Activated T-cell treated with anti-CD3 and anti-CD28 coated beads for 4 hours (primary cell): Measurements from ENCODE around the gene MRPL2.
"Not testable (repeated sequence)": the region's sequence is repeated elsewhere in the genome, so short reads cannot be mapped to it uniquely, and the experiment has no call there.

Experiments used
- DNase-seq: peaks from one replicate; pipeline ENCODE4 v3.0.0-alpha.2; 2020

MRPL2 gene

DNA sequence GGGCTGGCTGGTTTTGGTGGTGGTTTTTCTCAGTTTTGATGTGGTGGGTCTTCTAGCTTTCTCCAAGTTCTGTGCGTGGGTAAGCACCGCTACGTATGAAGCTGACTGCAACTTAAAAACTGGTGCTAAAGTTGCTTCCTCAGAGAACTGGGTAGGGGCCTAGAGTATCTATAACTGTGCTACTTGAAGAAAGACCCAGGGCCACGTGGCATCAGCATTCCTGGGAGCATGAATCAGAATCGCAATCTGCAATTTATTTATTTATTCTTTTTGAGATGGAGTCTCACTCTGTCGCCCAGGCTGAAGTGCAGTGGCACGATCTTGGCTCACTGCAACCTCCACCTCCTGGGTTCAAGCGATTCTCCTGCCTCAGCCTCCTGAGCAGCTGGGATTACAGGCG lies 22.7 kb upstream of the MRPL2 start:
- not testable (repeated sequence) for DNase-seq

DNA sequence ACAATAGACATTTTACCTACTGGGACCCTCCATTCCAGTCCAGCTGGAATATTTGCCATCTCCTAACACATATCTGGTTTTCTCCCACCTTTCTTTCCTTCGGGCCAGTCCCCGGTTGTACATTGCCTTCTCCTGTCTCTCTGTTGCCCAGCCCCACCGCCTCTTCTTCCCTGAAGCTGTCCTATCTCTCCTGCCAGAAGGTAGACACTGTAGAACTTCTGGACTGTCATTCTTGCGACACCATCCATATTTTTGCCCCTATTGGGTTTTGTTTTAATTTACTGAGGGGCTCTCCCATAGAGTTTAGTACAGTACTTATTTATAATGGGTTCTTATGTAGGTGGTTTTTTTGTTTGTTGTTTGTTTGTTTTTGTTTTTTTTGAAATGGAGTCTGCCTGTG lies 21.8 kb upstream of the MRPL2 start:
- DNase-seq = no peak

DNA sequence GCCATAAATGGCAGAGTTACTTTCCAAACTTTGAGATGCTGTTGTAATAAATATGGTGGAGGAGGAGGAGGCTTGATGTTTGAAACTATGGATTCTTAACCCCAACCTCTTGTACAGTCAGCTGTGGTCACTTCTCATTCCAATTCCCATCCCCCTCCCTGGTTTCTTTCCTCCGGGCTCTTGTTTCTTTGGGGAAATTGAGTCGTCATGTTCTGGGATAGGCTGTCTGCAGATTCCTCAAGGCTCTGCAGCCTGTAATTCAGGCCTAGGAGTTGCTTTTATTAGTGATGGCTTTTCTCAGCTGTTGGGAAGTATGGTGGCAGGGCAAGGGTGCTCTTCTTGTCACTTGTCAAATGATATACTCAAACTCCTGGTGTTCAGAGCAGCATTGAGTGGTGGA lies 19.5 kb upstream of the MRPL2 start:
- no peak for DNase-seq

DNA sequence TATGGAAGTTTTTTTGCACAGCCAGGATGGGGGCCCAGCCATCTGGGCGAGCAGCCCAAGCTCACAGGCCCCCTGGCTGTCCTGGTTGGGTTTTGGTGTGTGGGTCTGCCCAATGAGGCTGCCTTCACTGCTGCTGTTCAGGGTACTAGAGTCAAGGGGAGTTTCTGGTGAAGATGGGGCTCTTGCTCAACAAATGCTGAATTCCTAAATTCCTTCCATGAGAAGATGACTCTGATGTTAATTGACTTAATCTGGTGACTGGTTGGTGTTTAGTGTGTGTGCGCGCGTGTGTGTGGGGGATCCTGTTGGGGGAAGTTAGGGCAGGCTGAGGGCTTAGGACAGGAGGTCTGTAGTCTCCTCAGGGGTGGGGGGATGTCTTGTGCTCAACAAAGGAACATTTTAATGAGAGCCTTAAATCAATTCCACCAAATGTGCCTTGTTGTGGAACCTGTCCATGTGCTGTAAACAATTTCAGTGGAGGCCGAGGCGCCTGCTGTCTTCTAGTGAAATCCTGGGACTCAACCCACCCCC lies 18.8 kb upstream of the MRPL2 start:
- no peak for DNase-seq

DNA sequence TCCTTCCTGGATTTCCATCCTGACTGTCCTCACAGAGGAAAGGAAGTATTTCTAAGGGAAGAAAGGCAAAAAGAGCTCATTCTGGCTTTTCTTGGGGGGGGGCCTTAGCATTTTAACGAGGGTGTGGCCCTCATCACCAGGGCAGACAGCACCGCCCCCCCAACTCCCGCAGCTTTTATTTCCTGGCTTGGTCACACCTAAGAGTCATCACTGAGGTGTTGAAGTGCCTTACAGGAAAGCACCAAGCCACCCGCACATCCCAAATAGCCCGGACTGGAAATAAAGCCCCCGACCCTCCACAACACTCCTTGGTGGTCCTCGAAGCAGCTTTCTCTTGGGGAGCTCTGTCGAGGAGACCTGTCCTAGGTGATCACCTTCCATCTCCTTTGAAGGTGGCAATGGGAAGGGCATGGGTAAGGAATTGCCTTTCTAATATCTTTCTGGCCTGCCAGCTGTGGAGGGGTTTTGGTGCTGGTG lies 18.1 kb upstream of the MRPL2 start:
- no peak for DNase-seq

DNA sequence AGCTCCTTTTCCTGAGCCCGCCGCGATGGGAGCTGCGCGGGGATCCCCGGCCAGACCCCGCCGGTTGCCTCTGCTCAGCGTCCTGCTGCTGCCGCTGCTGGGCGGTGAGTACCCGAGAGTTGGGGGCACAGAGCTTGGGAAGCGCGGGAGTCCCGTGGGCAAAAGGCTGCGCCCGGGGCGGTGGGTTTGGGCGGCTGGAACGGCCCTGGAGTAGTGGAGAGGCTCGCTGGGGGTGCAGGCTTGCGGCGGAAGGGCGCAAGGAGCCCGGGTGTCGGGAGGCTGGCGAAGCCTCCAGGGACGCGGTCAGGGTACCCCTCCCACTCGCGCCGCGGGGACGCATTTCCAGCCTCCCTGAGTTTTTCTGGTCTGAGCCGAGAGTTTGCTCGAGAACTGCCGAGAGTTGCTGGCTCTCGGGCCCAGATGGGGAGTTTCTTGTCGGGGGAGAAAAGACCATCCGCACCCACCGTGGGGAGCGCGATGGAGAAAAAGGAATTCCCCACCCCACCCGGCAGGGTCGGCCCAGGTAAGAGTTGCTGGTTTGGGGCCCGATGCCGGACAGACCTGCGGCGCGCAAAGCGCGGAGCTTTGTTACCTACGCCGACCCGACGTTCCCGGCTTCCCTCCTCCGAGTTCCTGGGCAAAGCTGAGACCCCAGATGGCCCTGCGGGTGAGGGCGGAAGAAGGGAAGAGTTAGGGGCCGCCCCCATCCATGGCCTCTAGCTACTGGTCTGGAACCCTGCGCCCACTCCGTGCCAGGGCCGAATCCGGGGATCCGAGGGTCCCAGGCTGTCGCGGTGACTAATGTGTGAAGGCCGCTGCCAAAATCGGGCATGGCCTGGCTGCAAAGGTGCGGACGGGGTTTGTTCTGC lies 17.5 kb upstream of the MRPL2 start:
- no peak for DNase-seq

DNA sequence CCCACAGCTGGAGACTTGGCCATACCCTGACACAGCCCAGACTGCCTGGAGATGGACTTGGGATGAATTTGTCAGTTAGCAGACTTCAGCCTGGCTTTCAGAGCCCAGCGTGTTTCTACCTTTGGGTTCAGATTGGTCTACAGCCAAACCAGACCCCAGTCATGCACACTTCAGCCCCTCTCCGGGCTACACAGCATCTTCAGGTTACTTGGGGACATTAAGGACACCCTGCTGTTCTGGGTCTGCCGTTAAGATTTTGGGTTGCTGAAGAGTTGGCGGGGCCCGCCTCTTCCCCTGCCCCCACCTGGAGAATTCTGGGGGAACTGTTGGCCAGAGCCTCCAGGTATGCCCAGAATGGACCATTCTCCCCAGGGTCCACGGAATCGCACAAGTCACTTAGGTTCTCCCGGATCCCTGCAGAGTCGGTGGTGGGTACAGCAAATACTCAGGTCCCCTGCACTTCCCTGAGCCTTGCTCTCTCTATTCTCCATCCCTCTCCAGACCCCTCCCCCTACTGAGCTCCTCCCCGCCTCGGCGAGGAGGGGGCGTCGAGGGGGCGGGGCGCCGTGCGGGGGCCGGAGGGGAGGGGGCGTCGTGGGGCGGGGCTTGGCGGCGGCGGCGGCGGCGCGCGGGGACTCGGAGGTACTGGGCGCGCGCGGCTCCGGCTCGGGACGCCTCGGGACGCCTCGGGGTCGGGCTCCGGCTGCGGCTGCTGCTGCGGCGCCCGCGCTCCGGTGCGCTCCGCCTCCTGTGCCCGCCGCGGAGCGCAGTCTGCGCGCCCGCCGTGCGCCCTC lies 16.6 kb upstream of the MRPL2 start, which contains the start of gene PTK7:
Gene PTK7, plus strand, starts transcription at position 645 of the 794 bp plus-strand sequence. CDS start 175 bp downstream, outside the sequence.
- DNase-seq = no peak

DNA sequence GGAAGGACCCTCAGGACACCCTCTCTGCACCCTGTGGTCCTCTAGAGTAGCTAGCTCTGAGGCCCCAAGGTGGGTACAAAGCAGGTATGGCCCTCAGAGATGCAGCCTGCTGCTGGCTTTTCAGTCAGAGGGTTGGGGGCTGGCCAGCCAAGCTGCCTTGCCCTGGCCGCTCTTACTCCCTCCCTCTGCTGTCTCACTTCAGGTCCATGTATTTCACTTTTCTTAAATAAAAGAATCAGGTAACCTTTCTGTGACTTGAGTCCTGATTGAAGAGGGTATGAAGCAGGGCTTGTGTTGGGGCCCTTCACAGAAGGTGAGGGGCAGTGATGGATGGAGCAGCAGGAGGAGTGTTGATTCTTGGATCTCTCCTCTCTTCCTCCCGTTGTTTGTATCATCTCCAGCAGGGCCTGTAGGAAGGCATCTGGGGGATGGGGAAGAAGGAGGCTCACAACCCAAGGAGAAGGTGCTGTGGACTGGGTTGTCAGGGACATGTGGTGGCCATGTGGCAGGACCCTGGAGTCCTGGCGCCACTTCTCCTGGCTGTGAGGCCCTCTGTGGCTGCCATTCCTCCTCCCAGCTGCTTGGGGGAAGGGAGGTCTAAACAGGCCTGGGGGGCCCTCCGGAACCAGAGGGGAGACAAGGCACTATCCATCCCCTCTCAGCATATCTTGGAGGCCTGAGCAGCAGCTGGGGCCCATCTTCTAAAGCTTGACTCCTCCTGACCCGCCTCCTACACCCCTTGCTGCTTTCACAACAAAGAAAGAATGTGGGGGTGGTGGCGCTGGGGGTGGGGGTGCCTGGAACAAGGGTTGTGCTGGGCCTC lies 15.8 kb upstream of the MRPL2 start:
- DNase-seq = no peak

DNA sequence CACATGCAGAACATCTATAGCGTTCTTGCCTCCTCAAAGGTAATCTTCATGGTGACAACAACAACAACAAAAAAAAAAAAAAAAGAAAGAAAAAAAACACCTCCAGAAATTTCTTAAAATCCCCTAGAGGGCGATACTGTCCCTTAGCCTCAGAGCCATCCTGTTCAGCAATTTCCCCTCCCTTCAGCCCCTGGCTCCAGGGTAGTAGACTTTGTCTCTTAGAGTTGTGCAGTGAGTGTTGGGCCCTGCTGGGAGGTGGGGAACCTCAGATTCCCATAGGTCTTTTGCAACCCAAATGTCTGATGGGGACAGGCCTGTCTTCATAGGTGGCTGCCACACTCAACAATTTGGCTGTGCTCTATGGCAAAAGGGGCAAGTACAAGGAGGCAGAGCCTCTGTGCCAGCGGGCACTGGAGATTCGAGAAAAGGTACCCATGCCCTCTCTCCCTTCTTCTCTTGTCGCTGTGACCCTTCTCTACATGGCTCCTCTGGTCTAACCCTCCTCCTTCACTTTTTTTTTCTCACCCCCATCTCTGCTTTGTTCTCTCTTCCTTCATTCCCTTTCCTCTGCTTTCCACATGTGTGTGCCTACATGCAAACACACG lies 10.9 kb upstream of the MRPL2 start:
- DNase-seq = no peak

DNA sequence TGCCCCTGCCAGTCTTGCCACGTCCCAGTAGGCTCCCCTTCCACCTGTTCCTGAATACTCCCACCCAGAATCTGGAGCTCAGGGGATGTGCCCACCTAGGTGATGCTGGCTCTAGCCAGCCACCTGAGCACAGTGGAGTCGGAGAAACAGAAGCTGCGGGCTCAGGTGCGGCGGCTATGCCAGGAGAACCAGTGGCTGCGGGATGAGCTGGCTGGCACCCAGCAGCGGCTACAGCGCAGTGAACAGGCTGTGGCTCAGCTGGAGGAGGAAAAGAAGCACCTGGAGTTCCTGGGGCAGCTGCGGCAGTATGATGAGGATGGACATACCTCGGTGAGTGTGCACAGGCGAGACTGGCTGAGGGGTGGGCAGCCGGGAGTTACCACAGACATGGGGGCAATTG lies 3.6 kb upstream of the MRPL2 start:
- DNase-seq = no peak

DNA sequence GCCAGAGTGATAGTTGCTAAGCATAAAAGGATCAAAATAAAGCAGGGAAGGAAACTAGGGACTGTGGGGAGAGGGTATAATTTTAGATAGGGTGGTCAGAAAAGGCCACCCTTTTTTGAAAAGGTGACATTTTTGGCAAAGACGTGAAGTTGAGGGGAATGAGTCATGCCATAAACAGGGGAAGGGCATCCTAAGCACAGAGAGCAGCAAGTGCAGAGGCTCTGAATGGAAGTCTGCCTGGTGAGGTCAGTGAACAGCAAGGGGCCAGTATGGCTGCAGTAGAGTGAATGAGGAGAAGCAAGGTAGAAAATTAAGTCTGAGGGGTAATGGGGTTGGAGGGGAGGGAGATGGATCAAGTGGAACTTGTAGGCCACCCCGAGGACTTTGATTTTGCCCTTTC lies 2.6 kb upstream of the MRPL2 start:
- no peak for DNase-seq

DNA sequence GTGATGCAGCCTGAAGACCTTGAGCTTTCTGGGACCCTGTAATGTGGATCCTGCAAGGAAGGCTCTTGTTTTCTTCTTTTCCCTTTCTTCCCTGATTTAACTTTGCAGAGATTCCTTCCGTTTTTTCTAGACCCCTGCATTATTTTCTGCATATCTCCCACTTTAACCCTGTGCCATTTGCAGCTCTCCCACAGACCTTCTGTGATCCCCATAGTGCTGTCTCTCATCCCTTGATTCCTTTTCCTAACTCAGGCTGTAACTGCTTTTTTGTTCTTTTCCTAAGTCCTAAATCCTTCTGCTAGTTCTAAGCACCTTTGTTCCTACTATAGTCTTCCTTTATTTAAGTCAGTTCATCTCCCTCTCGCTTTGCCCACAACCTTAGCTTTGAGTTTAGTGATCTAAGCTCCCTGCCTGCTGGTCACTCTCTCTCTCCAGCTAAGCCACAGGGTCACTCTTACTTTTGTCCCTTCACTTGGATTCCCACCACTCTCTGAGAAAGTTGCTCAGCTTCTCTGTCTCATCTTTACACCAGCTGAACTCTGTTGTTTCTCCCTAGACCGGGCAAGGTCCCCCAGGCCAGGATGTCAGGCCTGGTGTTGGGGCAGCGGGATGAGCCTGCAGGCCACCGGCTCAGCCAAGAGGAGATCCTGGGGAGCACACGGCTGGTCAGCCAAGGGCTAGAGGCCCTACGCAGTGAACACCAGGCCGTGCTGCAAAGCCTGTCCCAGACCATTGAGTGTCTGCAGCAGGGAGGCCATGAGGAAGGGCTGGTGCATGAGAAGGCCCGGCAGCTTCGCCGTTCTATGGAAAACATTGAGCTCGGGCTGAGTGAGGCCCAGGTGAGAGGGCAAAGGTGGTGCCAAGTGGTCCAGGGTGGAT lies 1.8 kb upstream of the MRPL2 start:
- no peak for DNase-seq

DNA sequence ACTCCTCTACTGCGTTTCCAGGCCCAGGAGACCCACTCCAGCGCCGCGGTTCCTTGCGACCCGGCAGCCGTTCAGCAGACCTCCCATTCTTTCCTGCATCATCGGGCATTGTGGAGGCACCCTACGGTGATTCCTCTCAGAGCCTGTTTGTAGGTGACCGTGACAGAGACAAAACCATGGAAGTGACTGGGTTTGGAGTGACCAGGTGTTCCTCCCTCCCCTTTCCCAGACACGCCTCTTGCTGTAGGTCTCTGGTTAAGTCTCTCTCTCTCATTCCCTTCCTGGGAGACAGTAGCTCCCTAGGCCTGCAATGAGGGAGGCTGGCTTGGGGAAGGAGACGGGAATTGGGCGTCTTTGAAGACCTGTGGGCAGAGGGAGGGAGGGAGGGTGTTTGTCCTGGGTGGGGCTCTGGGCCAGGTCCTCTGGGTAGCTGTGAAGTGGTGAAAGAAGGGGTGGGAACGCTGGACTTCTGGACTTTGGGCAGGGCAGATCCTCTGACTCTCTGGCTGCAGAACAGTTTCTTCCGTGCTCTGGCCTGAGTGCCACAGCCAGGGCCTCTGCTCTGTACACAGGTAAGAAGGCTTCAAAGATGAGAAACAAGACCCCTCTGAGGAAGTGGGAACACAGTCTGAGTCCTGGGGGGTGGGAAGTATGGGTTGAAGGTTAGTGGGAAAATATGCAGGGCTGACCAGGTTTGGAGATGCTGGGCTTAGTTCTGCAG lies 960 bp upstream of the MRPL2 start:
- no peak for DNase-seq

DNA sequence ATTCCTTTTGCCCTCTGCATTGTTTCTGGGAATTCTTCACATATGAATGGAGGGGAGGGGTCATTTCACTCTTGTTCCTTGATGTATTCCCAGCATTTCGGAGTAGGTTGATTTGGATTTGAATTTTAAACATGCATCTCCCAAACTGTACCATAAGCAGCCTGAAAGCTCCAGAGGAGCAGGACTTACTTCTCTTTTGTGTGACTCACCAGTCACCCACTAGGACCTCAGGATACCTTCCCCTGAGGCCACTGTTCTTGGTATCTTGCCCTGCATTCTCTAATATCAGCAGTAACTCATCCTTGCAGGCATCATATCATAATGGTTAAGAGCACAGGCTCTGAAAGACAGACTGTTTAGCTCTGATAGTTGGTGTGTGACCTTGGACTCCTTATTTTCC lies 703 bp downstream of the MRPL2 start:
- DNase-seq = no peak

DNA sequence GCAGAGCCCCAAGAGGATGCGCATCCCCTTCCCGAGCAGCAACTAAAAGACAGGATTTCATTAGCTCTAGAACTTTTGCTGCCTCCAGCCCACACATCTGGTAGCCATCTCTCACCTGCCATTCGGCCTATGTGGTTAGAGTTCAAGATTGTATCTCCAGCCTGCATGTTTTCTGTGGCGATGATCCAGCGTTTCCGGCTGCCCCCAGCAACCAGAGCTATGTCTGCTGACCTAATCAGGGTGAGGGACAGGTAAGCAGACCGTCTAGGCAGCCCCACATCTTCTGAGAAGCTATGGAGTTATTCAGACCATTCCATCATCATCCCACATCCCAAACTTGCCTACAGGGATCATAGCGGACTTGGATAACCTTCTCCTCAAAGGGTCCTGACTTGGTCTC lies 3.3 kb downstream of the MRPL2 start:
- DNase-seq = no peak

DNA sequence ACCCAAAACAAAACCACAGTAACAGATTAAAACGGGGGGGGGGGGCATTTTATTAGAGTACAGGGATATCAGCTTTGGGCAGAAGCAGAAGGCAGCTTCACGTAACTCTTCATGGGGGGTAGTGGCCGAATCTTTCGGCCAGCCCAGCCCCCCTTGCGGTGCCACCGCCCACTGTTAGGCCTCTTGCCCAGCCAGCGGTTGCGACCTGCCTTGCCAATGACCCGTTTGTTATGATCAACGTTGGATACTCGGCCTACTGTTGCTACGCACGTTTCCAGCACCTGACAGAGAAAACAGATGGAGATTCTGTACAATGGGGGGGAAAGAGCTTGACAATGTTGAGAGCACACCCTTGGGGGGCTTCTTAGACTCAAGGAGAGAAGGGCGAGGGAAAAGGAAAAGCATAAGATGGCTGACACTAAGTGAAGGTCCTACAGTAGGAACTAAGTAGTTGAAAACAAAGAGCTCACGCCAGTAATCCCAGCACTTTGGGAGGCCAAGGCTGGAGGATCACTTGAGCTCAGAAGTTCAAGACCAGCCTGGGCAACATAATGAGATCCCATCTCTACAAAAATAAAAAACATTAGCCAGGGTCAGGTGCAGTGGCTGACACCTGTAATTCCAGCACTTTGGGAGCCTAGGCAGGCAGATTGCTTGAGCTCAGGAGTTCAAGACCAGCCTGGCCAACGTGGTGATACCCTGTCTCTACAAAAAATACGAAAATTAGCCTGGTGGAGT lies 4.9 kb downstream of the MRPL2 start:
- no peak for DNase-seq

DNA sequence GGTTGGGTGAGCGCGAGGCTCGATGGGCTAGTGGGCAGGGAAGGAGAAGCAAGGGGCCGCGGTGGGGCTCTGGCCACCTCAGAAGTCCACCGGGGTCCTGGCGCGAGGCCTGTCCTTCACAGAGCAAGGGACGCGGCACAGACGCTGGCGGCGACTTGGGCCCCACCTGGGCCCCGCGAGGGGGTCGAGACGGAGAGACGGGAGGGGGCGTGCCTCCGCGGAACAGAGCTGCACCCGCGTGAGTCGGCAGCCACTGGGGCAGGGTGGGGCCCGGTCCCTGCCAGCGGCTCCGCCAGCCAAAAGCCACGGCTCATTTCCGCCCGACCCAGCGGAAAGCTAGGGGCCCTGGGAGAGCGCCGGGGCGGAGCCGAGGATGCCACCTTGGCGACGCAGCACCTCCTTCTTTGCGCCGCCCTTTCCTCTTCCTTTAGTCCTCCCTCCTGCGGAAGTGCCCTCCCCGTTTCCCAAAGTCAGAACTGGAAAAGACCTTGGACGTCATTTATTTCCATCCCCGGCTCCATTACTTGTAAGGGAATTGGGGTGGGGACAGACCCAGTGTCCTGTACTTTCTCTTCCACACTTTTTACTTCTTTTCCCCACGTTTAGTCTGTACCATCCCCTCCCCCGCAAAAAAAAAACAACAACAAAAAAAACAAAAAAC lies 5.6 kb downstream of the MRPL2 start, which contains the start of gene CUL7:
Gene CUL7, minus strand, starts transcription at position 307 of the 661 bp plus-strand sequence. CDS start 1,063 bp downstream, outside the sequence.
- peak; percentile 75 for DNase-seq

DNA sequence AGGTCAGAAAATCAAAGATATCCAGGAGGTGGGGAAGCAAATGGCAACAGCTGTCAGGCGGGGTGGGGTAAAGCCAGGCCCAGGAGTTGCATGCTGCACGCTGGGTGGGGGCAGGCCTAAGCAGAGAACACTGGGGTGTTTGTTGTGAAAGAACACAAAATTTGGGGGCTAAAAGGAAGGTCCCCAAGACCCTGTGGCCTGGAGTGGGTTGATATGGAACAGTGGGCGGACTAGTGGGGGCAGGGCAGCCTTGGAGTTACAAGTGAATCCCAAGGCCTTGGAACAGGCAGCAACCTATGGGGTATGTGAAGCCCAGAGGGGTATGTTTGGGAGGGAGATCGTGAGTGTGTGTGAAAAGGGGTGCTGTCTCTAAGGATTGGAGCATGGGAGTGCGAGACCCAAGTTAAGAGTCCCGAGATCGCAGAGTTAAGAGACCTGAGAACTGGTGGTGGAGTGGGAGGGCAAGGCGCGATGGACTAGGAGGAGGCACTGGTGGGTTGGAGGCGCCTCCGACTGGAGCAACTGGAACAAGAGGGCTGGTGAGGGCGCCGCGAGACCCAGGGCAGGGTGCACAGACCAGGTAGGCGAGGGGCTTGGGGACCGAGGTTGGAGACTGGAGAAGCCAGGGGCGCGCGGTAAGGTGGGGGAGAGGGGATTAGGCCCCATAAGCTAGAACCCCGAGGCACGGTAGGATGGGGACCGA lies 6.2 kb downstream of the MRPL2 start:
- DNase-seq = no peak
